ENCODE results near the gene C2CD2.

C2CD2 gene

DNA sequence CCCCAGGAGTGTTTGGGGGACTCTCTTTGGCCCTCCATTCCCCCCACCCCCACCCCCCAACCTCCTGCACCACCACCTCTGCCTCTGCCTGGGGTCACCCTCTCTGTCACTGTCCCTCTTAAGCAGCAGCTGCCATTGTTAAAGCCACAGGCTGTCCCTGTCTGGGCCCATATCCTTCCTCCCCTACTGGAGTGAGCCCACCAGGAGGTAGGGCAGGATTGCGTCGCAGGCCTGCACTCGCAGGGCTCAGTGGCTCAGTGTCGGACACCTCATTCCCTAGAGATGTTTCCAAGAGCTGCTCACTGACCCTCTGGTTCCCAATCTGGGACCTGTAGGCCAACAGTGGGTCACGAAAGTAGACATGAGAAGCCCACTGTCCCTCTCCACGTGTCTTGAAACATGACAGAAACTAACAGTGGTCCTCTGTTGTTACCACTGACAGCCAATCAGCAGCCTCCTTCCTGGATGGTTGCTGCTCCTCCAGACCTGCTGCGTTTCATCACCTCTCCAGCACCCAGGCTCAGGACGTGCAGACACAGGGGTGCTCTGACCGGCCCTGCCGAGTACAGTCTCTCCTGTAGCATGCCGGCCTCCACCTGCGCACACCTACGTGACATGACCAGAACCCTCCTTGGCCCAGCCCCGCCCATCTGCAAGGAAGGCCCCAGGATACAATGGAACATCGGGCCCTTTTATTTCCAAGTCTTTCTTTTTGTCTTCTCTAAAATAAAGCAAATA is 82.4 kb downstream of the C2CD2 start:
- DNase-seq (ENCODE audit: extremely low spot score) = no peak
- TF ChIP-seq, protein P1, sequence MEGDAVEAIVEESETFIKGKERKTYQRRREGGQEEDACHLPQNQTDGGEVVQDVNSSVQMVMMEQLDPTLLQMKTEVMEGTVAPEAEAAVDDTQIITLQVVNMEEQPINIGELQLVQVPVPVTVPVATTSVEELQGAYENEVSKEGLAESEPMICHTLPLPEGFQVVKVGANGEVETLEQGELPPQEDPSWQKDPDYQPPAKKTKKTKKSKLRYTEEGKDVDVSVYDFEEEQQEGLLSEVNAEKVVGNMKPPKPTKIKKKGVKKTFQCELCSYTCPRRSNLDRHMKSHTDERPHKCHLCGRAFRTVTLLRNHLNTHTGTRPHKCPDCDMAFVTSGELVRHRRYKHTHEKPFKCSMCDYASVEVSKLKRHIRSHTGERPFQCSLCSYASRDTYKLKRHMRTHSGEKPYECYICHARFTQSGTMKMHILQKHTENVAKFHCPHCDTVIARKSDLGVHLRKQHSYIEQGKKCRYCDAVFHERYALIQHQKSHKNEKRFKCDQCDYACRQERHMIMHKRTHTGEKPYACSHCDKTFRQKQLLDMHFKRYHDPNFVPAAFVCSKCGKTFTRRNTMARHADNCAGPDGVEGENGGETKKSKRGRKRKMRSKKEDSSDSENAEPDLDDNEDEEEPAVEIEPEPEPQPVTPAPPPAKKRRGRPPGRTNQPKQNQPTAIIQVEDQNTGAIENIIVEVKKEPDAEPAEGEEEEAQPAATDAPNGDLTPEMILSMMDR (IDR thresholded peaks at IDR 0.05; ENCODE audit: control extremely low read depth, extremely low read depth, low read depth, missing control alignments) = no peak
- ChIA-PET POLR2A (no interaction called here), CTCF (interaction anchor here (1.1 kb wide), 1 partner anchor 12 kb away, joined by 4 read pairs; no protein-coding TSS in a partner anchor)

DNA sequence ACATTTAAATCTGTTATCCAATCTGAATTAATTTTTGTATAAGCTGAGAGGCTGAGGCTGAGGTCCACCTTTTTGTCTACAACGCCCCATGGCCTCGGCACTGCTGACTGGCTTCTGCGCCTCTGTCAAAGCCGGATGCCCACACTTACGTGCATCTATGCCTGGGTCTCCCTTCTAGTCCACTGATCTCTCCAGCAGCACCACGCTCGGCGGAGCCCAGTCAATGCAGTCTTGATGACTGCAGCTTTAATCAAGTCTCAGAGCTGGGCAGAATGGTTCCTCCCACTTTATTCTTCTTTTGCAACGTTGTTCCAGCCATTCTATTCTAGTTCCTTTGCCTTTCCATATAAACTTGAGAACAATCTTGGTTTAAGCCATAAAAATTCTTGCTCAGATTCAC is 84.0 kb downstream of the C2CD2 start:
- ChIA-PET POLR2A (no interaction called here), CTCF (no interaction called here)
- DNase-seq (ENCODE audit: extremely low spot score) = no peak
- TF ChIP-seq, protein P1 (IDR thresholded peaks at IDR 0.05; ENCODE audit: control extremely low read depth, extremely low read depth, low read depth, missing control alignments) = no peak

DNA sequence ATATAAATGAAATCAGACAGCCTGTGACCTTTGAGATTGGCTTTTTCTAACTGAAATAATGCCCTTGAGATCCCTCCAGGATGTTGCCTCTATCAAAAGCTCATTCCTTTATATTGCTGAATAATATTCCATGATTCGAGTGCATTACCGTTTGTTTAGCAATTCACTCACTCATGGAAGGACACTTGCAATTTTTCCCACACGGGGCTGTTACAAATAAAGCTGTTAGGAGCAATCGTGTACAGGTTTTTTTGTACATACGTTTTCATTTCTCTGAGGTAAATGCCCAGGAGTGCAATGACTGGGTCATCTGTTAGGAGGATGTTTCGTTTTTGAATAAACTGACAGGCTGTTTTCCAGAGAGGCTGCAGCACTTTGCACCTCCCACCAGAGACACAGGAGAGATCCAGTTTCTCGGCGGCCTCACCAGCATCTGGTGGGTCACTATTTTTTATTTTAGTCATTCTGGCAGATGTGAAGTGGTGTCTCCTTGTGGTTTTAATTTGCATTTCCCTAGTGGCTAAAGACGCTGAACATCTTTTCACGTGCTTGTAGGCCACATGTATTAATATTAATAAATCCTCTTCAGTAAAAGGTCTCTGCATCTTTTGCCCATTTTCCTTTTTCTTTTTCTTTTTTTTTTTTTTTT is 85.6 kb downstream of the C2CD2 start:
- ChIA-PET CTCF (interaction anchor here (1.0 to 2.4 kb wide), 4 partner anchors 10 to 52 kb away, joined by 3 to 12 read pairs (median 4); no protein-coding TSS in a partner anchor), POLR2A (interaction anchor here (0.7 kb wide), 1 partner anchor 35 kb away, joined by 7 read pairs; no protein-coding TSS in a partner anchor)
- DNase-seq (ENCODE audit: extremely low spot score) = peak; percentile 63
- TF ChIP-seq, protein P1 (IDR thresholded peaks at IDR 0.05; ENCODE audit: control extremely low read depth, extremely low read depth, low read depth, missing control alignments) = no peak

DNA sequence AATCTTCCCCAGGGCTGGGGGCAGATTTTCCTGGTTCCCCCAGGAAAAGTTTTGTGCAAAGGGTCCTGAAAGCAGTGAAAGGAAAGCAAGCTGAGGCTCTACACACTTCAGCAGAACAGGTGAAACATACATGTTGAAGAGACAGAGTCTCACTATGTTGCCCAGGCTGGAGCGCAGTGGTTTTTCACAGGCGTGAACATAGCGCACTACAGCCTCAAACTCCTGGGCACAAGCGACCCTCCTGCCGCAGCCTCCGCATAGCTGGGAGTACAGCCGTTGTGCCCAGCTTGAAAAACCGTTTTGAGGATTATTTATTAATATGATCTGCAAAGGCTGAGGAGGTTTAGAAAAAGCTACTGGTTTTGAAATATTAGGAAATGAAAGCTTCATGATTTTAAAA is 86.5 kb downstream of the C2CD2 start:
- ChIA-PET CTCF (interaction anchor here (1.0 to 2.4 kb wide), 4 partner anchors 10 to 51 kb away, joined by 3 to 12 read pairs (median 4); no protein-coding TSS in a partner anchor), POLR2A (no interaction called here)
- DNase-seq (ENCODE audit: extremely low spot score) = no peak
- TF ChIP-seq, protein P1 (IDR thresholded peaks at IDR 0.05; ENCODE audit: control extremely low read depth, extremely low read depth, low read depth, missing control alignments) = no peak

DNA sequence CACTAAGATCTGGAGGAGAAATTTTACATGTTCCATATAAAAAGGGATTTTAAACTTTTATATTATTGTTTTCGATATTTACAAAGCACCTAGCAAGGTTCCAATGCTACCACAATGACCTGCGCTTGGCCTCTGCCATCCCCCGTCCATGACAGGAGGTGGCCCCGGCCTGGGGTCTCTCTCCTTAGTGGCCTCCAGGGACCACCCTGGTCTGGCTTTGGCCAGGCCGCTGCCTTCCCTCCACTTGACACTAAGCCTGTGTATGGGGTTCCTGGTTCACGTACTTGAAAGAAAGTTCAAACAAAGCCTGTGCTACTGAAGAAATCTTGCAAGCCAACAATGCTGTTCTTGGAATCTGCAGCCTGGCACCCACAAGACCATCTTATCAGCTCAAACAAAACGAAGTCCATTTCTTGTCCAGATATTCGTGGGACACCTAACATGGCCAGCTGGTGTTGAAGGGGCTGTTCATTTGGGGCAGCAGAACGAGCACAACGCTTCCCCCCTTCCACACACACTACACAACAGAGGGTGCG is 87.5 kb downstream of the C2CD2 start:
- CTCF ChIA-PET = interaction anchor here (1.3 to 2.4 kb wide), 2 partner anchors 11 to 50 kb away, joined by 6 to 12 read pairs; no protein-coding TSS in a partner anchor
- TF ChIP-seq, protein P1 (IDR thresholded peaks at IDR 0.05; ENCODE audit: control extremely low read depth, extremely low read depth, low read depth, missing control alignments) = no peak
- DNase-seq (ENCODE audit: extremely low spot score) = no peak
- POLR2A ChIA-PET = no interaction called here

DNA sequence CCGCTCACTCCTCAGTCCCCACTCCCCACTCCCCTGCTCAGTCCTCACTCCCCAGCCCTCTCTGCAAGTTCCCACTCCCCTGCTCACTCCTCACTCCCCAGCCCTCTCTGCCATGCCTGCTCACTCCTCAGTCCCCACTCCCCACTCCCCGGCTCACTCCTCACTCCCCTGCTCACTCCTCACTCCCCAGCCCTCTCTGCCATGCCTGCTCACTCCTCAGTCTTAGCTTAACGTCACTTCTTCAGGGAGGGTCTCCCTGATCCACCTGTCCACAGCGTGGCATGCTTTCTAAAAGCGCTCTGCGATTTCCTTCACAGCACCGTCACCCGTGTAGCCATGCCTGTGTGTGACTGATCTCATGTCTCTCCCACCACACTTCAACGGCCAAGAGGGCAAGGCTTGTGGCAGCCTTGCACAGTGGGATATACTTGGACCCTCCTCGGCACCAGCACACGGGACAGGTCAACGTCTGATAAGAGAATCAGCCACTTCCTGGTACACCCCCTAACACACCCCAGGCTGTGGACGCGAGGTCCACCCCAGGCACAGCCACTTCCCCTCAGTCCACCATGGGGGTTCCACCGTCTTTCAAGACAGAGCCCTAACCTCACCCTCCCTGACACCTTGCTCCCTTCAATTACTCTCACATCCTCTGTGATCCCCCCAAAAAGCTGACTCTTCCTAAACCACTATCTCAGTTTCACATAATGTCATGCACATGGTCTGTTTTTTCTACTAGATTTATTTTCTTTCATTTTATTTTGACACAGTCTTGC is 88.6 kb downstream of the C2CD2 start:
- peak; percentile 71 for DNase-seq (ENCODE audit: extremely low spot score)
- POLR2A ChIA-PET = interaction anchor here (0.6 kb wide), 1 partner anchor 18 kb away, joined by 7 read pairs; no protein-coding TSS in a partner anchor
- CTCF ChIA-PET = interaction anchor here (1.3 kb wide), 1 partner anchor 48 kb away, joined by 6 read pairs; no protein-coding TSS in a partner anchor
- TF ChIP-seq, protein P1 (IDR thresholded peaks at IDR 0.05; ENCODE audit: control extremely low read depth, extremely low read depth, low read depth, missing control alignments) = no peak

All from GM10248 (cell line).